ENCODE results near the gene WDPCP.
A peak's percentile ranks its signal among the peaks of the same experiment; 100 is the strongest.
"Not testable (repeated sequence)": the region's sequence is repeated elsewhere in the genome, so short reads cannot be mapped to it uniquely, and the experiment has no call there.

The WDPCP gene

DNA sequence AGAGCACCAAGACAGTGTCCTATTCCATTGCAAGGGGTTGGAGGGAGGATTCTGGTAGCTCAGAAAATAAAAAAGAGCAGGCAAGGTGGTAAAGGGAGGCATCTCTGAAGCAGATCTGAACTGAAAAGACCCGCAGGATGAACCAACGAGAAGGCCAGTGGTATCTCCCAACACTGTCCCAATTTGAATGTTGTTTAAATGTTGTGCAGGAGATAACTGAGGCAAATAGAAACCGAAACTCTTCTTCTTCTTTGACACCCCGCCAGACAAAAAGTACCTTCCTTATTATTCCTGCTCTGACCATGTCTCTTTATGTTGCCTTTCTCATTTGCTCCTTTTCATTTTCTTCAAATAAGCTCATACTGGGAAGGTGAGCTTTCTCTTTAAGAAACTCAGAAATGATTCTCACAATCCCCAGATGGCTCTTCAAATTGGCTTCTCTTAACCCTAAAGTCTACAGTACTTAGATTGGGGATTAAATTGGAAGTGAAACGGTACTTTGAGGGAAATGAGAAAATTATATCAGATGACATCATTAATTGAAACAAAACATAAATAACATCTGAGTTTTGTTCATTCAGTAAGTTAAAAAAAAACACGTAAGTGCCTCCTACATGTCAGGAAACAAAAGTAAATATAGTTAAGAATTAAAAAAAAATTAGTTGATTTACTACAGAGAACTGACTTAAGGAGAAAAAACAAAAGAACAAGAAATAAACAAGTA, 143.6 kb downstream of the WDPCP start:
- DNase-seq = no peak

DNA sequence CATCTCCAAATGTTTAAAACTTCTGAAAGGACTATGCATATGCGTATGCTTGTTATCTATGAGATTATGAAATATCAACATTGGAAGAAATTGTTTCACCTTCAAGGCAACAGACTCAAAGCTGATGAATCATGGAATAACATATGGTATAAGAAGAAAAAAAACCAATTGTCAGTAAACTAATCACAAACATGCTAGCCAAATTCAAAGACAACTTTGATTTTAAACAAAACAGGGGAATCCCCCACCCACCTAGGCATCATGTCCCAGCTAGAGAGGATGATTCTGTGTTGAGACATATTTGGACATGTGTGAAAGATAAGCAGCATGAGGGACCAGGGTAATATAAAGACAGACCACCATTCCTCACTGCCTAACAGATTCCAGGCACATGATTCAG, 147.7 kb downstream of the WDPCP start:
- no peak for DNase-seq

DNA sequence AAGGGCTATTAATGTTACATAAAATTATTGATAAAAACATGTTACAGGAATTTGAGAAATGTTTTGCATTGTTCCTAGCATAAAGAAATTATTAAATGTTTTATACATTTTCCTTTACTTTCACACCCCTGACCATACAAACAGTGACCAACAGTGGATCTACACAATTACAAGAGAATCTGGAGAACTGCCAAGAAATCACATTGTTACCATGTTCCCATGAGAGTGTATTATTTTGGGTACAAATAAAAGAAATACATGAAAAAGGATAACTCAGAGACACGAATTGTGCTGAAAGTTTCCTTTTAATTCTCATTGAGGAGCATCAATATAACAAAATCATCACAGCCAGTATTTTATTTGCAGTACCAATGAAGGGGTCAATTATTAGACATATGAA, 150.1 kb downstream of the WDPCP start:
- DNase-seq = no peak

DNA sequence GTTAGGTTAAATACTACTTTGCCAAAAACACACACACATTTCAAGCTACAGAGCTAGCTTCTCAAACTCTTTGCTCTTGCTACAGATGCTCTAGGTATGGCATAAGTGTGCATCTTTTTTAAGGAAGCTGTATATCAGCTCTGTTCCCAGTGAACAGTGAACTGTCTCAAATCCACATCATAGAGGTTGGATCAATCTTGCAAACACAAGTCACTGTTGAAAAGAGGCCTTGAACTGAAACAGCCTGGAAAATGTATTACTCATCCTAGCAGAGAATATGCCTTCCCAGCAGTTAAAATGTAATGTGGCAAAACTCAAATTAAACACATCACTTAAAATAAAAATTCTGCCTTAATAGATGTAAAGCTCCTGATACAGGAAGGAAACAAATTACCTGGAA, 151.8 kb downstream of the WDPCP start:
- DNase-seq = no peak

DNA sequence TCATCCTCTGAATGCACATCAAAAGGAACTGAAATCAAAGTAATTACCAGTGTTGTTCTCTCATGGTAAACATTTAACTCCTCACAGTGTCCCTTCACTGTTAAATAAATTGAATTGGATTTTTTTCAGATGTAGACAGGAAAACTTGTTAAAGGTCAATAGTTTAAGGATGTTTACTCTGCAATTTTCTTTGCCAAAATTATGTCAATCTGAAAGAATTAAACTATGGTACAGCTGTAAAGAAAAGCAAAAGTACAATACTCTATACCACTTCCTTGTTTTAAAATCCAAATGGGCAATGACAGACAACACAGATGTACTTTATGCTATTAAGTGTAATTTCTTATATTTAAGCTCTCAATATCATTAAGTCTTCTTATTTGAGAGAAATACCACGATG, 153.2 kb downstream of the WDPCP start:
- no peak for DNase-seq

DNA sequence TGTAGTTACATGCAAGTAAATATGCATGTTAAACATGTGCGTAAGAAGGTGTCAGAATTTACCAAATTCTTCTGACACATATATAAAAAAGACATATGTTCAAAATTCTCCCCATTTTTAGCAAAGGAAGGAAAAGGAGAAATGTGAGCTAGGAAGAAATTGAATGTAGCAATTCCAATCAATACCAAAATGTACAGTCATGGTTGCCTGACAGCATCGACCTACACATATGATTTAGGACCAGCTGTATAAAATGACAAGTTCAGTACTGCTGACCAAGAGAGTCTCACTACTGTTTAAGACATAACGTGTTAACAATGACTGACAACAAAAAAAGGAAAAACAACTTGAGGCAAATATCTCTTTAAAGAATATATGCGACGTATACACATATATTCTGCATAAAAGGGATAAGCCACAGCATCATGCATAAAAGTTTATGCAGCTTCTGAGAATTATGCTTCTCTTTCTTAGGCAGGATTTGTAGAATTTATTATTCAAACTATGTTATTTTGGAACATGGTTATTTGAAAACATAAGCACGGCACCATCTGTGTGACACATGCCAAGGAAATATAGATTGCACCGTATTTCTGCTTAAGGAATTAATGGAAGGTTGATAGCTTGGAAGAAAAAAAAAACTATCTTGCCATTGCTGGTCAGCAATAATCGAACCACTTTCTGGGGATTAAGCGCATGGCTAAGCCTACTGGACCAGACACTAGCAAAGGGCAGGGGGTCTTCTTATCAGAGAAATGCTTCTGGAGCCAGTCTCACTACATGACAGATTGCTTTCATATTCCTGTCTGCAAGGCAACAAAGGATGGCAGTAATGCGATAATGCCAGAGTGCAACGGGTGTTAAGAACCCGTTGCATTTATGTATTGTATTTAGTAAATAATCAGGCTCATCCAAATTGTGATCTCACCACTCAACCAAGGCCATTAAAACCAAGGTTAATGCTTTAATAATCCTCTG, 154.0 kb downstream of the WDPCP start:
- DNase-seq = no peak

DNA sequence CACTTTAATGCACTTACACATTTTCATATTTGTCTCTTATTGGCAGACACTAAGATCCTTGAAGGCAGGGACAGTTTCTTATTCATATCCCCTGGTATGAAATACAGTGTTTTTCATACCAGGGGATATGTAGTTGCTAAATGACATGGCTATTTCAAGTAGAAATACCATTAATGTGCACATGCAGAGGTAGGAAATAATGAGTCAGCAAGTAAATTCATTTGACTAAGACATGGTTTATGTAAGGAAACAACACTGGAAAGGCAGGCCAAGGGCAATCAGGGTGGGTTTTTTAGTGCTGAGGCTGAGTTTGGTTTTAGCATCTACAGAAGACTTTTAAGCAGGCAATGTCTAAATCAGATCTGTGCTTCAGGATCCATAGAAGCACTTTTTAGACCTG, 155.9 kb downstream of the WDPCP start:
- DNase-seq = no peak

DNA sequence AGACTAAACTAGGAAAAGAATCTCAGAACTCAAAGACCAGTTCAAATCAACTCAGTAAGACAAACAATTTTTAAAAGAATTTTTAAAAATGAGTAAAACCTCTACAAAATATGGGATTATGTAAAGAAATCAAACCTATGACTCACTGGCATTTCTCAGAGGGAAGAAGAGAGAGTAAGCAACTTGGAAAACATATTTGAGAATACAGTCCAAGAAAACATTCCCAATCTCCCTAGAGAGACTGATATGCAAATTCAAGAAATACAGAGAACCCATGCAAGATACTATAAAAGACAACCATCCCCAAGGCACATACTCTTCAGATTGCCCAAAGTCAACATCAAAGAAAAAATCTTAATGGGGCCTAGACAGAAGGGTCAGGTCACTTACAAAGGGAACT, 162.7 kb downstream of the WDPCP start:
- DNase-seq = no peak

DNA sequence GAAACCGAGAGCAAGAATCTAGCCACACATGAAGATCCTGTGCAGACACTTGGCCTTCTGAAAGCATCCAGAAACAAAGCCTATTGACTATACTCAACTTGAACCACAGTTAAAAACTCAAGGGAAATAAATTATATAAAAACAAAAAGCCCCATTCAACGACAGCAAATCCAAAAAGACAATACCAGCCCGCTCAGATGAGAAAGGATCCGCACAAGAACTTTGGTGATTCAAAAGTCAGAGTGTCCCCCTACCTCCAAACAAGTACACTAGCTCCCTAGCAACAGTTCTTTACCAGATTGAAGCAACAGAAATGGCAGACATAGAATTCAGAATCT, 163.2 kb downstream of the WDPCP start:
- no peak for DNase-seq

DNA sequence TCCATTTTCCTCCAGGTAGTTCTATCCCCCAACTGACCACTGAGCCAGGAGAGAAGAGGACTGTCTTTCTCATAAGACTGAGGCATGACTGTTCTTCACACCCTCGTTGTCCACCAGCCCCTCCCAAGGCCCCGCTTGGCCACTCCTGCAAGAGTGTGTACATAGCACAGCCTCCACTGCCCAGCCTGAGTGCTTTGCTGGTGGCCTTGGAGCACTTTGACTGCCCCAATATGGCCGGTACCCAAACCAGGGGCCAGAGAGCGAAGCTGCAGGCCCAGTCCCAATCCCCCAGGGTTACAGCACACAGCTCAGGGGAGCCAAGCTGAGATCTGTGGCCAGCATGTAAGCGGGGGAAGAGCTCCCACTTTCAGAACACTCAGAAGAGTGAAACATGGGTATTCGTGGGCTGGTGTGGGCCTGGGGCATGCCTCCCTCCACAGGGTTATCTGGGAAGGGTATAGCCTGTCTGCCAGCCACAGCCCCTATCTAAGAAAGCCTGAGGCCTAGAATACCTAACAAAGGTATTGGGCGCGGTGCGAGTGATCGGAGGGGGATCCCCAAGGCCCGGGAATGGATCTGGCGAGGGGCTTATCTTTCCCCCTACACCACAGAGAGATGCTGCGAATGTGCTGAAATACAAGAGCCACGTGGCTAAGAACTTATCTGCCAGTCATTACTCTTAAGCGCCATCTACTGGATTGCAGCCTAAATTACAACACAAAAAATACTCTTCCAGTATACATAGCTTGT, 163.8 kb downstream of the WDPCP start:
- peak in 2 of 6 experiments; percentile 16 to 17 for DNase-seq

DNA sequence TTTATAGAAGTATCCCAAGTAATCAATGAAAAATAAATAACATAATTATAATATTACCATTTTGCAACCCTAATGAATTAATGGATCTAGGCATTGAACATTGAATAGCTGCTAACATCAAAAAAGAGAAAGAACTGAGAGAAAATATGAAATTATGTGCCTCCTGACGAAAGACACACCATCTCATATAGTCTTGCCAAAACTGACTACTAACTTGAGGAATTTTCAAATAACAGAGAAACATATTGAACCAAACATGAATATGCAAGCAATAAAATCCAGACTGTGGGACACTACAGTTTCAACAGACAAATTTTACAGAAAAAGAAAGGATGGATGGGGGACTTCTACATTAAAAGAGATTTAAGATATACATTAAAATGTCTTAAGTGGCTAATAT, 165.7 kb downstream of the WDPCP start:
- no peak for DNase-seq

DNA sequence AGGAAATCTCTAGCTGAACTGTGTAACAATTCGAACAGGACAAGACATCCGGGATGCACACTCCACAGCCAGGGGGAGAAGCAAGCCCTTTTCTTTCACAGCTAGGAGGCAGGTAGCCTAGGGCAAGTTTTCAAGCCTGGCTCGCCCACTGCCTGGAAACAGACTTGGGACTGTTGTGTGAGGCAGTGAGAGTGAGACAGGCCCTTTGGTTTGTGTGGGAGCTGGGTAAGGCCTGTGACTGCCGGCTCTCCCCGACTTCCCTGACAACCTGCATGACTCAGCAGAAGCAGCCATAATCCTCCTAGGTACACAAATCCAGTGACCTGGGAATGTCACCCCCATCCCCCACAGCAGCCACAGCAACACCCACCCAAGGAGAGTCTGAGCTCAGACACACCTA, 179.7 kb downstream of the WDPCP start:
- DNase-seq = no peak

DNA sequence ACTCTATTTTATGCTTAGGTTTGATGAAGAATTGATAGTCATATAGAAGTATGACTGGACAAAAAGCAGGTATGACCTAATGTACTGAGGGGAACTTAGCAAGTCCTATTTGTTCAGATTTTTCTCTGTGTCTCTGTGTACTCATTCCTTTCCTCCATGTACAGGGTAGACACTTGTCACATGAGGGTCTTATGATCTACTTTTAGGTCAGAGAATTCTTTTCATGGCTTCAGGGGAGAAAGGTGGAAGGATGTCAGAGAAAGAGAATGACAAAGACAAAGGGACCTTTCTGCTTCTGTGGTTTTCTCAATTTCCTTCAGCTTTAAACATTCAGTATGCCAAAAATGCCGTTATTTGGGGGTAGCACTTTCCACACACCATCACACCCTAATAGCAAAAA, 181.6 kb downstream of the WDPCP start:
- no peak for DNase-seq

DNA sequence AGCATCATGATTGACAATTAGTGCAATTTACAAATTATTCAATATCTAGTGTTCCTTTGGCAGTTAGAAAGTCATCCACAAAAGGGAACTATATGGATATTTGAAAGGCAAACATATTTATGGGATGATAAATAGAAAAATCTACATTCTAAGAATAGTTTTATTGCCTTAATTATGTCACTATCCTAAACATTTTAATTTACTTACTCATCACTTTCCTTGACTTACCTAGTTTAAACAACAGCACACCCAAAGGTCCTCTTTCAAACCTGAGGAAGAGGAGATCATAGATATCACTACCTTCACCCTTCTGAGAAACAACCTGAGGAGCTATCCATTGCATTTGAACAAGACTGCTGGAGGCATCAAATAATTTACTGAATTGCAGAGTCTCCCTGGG, 184.5 kb downstream of the WDPCP start:
- DNase-seq = no peak

DNA sequence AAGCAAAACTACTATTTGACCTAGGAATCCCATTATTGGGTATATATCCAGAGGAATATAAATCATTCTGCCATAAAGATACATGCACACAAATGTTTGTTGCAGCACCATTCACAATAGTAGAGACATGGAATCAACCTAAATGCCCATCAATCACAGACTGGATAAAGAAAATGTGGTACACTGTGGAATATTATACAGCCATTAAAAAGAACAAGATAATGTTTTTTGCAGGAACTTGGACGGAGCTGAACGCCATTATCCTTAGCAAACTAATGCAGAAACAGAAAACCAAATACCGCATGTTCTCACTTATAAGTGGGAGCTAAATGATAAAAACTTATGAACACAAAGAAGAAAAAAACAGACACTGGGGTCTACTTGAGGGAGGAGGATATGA, 185.4 kb downstream of the WDPCP start:
- DNase-seq = not testable (repeated sequence)

DNA sequence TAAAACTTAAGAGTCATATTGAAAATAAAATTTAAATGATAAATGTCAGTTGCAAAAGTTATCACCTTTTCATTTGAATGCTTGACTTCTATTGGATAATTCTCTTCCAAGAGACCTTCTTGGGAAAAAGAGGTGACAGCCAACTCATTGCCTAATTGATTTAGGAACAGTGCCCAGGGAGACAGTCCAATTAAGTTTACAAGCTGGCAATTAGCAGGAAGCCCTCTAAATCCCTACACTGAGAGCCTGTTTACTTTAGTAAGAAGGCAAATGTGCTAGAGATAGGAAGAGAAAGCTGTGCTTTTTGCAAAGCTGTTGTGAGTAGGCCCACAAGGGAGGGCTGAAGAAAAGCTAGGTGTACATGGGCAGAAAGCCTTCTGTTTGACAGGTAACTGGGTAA, 189.1 kb downstream of the WDPCP start:
- no peak for DNase-seq

DNA sequence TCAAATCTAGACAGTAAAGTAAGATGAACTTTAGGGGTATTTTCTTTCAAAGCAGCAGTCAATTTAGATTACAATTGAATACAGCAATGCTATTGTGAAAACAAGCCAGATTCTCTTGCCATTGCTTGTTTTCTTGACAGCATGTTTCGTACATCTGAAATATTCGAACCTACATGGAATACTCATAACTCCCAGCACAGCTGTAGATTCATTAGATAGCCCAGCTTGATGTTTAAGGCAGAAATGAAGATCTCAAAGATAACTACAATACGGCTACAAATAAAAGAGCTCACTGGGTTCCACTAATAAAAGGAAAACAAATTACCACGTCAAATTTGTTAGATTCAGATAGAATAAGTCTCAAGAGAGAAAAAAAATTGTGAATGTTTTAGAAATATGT, 208.8 kb downstream of the WDPCP start:
- DNase-seq = no peak

DNA sequence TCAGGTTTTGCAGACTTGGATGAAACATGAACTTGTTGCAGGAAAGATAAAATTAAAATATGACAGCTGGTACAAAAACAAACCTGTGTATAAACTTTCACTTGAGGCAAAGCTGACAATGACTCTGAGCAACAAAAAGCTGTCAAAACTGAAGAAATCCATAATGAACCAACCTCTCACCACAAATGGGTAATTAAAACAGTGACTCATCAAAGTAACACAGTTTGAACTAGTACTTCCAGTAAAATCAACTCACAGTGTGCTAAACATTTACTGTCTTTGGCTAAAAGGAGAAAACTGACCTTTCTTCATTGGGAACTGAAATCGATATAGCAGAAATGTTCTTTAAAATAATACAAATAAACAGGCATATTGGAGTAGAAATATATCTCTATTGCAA, 209.7 kb downstream of the WDPCP start:
- no peak for DNase-seq

DNA sequence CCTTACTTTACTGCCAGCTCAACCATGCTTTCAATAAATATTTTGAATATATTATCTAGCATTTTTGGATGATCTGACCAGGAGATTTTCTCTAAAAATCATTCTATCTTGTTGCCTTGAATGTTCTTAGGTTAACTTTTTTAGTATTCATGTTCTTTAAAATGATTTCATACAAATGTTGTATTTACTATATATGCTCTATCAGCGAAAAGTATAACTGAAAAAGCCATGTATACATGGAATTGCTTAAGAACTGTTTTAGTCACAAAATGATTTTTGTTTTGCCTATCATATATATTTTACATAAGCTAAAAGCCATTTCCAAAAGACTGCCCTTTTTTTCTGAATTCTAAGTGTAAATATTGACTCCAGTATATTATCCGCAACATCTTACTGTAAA, 213.9 kb downstream of the WDPCP start:
- no peak for DNase-seq

DNA sequence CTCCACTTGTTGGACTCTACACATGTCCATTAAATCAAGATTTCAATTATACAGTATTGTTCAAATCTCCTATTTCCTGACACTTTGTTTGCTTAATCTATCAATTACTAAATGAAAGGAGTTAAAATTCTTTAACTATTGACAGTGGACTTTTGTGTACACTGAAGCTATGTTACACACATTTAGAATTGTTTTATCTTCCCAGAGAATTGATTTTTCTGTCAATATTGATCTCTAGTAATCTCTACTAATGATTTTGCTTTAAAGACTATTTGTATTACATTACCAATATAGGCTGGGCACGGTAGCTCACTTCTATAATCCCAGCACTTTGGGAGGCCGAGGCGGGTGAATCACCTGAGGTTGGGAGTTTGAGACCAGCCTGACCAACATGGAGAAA, 215.7 kb downstream of the WDPCP start:
- no peak for DNase-seq

DNA sequence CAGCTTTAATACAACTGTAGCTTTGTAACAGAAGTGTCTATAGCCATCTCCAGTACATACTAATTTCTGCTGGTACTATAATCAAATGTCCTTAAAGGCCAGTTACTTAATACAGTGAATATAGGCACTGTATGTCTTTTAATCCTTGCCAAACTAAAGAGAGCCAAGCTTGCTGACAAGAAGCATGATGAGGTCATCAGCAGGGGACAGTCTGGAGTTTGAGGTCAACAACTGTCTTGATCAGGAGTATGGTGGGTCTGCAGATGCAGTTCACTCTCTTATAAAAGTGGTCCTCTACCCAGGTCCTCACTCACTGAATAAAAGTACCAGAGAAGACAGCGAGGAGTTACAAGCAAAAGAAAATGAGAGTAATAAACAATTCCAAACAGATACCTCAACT, 219.1 kb downstream of the WDPCP start:
- DNase-seq = no peak

DNA sequence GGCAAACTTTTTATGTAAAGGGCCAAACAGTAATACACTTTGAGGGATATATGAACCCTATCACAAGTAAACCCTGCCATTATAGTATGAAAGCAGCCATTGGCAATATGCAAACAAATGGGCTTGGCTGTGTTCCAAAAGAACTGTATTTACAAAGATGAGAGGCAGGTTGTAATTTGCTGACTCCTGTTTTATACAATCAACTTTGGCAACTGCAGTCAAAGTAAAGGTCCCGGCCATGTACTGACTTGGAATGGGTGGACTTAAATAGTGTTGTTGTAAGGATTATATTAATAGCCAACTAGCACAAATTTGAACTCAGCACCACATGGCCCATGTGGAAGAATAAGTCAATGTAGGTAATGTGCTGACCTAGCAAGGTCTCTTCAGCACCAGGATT, 223.4 kb downstream of the WDPCP start:
- no peak for DNase-seq

DNA sequence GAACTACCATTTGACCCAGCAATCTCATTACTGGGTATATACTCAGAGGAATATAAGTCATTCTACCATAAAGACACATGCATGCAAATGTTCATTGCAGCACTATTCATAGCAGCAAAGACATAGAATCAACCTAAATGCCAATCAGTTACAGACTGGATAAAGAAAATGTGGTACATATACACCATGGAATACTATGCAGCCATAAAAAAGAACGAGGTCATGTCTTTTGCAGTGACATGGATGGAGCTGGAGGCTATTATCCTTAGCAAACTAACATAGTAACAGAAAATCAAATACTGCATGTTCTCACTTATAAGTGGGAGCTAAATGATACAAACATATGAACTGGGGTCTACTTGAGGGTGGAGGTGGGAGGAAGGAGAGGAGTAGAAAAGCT, 230.6 kb downstream of the WDPCP start:
- not testable (repeated sequence) for DNase-seq

DNA sequence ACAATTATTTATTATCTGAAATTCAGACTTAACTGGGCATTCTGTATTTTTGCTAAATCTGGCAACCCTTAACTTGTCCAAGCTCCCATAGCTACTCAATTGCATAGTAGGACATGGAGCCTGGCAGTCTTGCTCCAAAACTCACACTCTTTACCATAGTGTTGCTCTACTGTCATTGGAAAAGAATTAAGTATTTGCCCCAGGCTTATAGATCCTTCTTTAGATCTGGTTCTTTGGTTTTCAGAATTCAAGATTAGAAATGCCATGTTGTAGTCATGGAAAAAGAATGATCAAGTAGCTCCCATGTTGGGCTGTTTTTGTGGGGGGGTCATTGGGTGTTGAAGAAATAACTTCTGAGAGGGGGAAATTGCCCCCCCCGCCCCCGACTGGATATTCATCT, 240.9 kb downstream of the WDPCP start:
- DNase-seq = no peak
